Limb (tissue), 2 donors: Measurements from ENCODE around the gene DNAH11.
A peak's percentile ranks its signal among the peaks of the same experiment; 100 is the strongest.
"Not testable (repeated sequence)": the region's sequence is repeated elsewhere in the genome, so short reads cannot be mapped to it uniquely, and the experiment has no call there.

Experiments used
- DNase-seq, 2 donors: peaks; one replicate each; pipeline ENCODE4 v3.0.0-alpha.2; 2016; ENCODE audit errors: extremely low spot score in 2 of 2

The DNAH11 gene

DNA sequence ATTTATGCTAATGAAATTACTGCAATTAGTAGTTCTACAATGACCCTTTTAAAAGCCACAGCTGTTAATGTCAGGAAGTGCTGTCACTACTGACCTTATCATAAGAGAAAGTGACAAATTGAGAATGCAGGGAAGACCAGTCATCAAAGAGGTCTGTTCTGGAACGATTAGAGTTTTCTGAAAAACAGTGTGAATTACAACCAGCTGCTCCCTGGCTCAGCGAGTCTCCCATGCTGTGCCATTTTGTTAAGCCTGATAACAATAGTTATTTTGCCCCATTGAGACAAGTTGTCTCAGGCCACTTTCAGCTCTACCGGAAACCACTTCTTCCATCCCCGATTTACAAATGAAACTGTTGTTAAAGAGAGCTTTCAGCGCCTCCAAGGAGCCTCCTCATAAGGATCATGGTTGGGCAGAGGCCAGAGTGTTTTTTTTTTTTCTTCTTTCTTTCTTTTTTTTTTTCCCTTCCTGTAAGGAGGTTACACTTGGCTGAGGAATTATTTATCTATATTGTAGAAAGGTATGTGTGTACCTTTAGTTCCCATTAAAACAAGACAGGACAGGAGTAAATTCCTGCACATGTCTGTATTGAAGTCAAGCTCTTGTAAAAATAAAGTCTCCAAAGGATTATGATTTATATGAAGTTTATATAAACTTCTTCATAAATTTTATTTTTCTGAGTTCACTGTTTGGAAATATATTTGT, 229.2 kb downstream of the DNAH11 start:
- DNase-seq, result peak; percentile 8 to 31

DNA sequence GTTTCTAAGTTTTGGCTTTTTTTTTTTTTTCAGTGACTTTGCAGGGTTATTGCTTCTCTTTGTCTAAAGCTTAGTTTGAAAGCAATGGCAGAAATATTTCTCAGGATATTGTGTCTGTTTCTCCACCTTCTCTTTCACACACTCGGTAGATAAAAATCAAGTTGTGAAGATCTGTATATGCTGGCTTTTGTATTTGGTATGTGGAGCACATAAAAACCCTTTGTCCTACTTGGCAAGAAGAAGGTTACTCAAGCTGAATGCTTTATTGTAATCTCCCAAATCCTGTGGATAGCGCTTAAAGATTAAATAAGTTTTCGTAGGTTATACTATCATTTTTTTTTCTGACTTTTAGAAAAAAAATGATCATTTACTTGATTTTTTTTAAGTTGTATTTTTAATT, 230.5 kb downstream of the DNAH11 start:
- no peak for DNase-seq

DNA sequence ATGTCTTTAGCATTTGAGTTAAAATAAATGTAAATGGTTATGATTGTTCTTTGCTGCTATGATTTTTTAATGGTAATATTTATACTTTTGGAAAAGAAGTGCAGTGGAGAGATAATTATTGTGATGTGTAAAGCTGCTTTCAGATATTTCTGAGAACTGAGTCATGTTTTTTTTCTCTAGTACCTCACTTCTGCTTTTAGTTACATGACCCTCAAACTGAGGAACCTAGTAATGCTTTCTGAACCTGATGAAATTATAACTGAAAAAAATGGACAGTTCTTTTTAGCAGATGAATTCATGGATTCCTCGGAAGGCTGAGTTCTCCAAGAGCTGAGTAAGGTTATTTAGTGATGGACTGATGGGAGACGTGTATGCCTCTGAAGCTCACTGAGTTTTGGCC, 235.1 kb downstream of the DNAH11 start:
- no peak for DNase-seq

DNA sequence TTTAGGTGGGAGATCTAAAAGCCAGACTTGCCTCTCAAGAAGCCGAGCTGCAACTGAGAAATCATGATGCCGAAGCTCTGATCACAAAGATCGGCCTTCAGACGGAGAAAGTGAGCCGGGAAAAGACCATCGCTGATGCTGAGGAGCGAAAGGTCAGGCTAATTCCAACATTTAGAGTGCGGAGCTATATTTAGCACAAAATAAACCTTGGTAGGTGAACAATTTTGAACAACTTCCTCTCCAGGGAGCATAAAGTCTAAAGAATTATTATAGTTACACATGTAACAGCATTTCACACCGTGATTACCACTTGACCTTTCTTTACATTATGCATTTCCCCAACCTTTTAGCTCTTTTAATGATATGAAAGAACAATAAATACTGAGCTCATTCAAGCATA, 236.1 kb downstream of the DNAH11 start:
- no peak for DNase-seq

DNA sequence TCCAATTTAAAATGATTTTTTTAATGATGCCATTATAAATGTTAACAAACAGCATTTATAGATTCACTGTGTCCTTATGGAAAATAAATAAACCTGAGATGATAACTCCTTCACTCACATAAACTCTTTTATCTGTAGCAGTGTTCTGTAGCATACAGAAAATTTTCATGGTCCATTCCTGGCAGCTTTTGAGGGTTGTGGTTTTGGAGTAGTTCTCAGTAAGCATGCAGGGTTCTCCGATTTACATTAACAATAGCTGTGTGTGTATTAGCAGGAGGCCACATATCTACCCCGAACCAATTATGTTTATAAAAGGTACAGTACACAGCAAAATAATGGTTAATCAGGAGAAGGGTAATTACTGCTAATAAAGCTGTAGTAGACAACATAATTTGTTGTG, 240.2 kb downstream of the DNAH11 start:
- no peak for DNase-seq

DNA sequence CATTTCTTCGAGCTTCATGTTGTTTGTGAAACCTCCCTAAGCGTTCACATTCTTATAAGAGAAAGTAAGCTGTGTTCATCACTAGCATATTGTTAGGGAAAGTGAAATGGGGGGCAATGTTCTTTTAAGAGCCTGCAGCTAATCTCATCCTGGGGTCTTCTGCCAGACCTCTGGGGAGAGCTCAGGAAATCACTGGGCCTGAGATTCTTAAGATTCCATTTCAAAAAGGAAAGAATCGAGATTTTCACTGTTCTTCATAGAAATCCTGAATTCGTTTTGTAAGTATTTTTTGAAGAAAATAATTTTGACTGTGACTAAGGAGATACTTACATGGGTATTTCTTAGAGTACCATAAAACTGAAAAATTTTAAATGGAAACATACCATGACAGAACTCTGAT, 242.2 kb downstream of the DNAH11 start:
- no peak for DNase-seq

DNA sequence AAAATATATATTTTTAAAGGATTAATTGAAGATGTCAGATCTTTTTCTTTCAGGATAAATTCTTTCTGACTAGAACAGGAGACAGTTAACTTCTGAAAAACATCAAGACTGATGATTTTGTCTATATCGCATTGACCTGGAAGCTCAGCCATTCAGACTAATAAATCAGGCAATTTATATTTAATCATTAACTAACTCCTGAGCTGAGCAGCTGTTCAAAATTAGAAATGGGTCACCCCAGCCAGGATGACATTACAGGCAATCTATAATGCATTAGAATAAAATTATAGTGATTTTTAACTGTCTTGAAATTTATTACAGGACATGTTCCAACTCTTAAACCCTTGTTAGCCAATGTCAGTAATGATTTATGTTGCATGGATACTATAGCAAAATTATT, 263.0 kb downstream of the DNAH11 start:
- no peak for DNase-seq

DNA sequence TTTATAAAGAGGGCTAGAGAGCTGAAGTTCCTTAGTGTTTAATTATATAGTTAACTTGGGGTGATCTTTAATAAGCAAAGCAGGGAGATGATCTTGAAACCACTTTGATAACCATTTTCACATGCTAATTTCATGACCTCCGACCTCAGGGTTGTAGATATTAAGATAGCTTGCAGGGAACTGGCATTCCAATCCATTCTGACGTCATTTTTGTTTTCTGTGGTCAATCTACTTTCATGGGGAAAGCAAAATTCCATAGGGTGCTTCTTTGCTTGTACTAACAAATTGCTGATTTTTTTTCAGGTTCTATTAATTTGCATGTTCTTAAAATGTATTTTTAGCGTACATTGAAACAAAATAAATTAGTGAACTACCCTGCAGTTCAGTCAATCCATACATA, 263.5 kb downstream of the DNAH11 start:
- DNase-seq, result no peak

DNA sequence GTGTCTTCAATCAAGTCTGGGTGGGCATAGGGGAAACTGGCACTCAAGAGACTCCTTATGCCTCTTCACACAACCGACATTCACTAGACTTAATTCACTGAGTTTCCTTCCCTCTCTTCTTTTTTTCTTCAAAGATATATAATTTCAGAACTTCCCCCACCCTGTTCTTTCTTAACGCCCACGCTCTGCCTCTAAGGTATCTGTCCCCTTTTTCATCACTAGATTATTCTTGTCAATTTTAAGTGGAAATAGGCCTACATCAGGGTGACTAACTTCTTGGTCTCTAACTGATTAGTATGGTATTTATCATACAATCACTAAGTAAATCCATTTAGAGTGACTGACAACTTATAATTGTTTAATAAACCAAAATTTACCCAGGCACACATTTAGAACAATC, 276.2 kb downstream of the DNAH11 start:
- DNase-seq, result no peak

DNA sequence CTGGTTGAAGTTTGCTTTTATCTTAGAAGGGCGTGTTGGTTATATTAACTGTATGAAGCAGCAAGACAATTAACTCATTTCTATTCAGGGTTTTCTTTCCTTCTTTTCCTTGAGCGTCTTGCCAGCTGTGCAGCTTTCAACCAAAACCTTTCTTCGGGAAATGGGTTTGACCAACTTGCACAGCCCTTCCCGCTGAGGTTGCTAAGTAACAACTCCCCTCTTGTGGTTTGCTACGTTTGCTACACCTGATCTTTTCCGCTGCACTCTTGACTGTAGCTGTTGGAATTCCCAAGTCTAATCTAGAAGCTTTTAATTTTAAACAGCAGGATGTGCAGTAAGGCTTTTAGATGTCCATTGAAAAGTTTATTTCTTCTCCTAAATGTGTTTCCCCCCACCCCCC, 286.0 kb downstream of the DNAH11 start:
- no peak for DNase-seq

DNA sequence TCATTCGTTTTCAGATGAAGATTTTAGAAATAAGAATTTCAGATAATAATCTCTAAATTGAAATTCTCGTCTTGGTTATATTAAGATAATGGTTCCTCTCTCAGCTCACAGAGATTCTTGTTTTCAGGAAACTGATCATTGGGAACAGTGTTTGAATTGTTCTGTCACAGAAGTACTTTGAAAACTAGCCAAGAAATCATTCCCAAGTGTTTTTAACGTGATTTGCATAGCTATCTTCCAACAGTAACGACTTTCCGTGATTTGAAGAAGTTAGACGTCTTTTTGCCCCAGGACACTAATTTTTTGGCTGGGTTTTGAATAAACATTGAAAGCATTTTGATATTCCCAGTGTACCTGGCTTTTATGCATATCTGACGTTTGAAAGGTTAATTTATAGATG, 286.9 kb downstream of the DNAH11 start:
- DNase-seq, result no peak

DNA sequence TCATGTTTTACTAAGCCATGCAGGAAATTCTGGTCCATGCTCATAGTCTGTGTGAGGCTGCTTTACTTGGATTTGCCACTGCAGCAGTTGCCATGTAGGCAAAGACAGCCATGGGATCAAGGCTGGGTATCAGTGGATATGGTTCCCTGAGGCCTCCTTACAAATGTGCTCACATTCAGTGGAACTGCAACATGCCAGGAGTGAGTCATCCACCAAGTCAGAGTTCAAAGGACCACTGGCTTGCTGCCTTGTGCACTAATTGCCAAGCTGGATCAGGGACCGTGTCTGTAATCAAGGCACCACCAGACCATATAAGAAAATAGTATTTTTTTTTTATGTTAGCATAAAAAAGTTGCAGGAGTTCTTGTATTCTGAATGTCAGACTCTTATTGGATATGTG, 301.9 kb downstream of the DNAH11 start:
- no peak for DNase-seq

DNA sequence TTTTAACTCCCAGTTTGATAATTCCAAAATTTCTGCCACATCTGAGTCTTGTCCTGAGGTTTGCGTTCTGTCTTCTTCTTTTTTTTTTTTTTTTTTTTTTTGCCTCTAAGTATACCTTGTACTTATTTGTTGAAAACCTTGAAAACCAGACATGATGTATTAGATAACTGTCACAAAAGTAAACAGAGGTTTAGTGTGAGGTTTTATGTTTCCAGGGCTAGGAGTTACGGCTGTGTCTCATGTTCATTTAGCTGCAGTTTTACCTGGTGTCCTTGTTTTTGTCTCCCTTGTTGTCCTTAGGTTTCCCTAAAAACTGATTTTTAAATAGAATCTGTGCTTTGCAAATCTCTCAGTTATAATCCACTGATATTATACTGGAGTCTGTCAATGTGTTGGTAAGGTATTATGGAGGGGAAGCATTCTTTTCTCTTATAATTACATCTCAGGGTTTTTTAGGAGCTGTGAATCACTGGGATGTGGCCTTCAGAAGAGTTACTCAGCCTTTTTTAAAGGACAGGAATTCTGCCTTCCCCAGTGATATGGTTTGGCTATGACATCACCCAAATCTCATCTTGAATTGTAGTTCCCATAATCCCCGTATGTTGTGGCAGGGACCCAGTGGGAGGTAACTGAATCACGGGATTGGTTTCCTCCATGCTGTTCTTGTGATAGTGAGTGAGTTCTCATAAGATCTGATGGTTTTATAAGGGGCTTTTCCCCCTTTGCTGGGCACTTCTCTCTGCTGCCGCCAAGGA, 307.9 kb downstream of the DNAH11 start:
- DNase-seq, result no peak

DNA sequence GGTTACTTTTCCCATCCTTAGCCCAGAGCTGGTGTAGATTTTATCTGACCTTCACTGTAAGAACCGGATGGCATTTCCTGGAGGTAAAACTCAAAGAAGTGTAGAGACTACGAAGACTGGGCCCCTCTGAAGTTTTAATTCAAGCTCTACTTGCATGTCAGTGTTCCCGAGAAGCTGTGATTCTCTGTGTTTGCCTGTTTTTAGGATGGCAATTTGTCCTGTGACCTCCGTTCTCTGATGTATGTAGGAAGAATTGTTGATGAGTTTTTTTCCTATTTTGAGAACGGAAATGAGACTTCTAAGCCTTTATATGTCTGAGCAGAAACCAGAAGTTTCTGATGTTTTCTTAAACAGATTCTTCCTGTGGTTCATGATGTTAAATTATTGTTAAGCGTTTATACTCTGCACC, 308.7 kb downstream of the DNAH11 start:
- DNase-seq, result no peak

DNA sequence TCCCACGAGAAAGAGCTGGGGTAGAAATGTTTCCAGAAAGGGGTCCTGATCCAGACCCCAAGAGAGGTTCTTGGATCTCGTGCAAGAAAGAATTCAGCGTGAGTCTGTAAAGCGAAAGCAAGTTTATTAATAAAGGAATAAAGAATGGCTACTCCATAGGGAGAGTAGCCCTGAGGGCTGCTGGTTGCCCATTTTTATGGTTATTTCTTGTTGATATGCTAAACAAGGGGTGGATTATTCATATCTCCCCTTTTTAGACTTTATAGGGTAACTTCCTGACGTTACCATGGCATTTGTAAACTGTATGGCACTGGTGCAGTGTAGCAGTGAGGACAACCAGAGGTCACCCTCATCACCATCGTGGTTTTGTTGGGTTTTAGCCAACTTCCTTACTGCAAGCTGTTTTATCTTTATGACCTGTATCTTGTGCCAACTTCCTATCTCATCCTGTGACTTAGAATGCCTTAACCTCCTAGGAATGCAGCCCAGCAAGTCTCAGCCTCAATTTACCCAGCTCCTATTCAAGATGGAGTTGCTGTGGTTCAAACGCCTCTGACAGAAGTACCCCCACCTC, 322.9 kb downstream of the DNAH11 start:
- not testable (repeated sequence) for DNase-seq

DNA sequence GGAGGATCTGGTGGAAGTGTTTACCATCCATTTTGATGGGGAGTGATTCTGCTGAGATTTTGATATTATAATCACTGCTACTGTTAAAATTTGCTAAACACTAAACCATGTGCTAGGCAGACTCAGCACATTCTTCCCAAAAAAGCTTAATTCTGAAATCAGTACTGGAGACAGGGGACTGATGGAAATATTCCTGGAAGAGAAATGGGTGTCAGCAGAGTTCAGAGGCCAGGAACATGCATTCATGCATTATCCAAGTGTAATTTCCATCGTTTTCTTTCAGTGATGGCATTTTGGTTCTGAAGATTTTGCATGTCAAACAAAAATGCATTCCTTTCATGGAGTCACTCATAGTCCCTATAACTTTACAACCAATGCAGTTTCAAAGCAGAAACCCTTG, 323.9 kb downstream of the DNAH11 start:
- DNase-seq, result no peak

DNA sequence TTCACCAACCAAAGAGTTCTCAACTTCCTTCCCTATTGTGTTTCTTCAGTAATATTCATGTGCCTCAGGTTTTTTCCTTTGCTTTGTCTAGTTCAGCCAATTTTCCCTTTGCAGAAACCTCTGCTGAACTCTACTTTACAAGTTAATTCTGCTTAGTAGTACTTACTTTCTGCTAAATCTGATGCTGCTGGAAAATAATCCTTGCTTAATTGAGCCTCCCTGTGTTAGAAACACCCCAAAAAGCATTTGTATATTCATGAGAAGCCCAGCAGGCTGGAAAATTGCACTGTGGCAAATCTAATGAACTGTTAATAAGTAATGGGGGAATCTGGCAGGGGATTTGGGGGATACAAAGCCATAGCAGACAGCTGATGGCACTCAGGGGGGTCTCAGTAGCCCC, 324.4 kb downstream of the DNAH11 start:
- DNase-seq, result no peak

DNA sequence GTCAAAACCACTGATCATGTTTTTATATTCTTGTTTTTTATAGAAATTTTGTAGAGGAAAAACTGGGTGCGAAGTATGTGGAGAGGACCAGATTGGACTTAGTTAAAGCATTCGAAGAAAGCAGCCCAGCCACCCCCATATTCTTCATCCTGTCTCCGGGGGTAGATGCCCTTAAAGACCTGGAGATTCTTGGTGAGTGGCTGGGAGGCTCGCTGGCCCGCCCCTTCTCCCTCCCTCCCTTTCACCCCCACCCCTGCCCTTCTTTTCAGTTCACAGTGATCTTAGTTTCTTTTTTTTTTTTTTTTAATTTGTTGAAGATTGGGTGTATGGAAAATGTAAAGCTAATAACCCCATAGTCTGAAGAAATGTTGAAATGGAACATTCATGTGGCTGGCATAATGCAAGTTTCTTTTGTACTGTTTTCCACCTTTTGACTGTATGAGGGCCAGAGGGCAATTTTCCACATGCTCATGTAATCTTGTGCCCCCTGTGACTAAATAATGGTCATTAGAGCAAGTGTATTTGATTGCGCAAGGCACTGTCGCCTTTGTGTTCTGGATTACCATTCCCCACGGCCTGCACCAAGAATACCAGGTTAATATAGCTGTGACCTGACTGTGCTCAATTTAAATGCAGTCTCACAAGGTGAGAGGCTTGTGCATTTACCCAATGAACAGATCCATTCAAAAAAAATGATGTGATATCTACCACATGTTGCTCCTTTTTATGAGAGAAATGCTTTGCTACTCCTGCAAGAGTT, 325.2 kb downstream of the DNAH11 start:
- DNase-seq, result no peak

DNA sequence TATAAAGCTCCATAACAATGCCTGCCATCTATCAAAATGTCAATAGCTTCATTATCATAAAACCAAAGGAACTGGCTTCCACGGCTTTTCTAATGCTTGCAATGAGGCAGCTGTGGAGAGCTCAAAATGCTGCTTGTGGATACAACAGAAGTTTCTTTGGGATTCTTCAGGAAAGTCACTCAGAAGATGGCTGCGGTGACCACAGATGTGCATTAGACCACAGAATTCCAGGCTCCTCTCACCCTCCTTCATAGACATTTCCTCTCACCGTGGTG, 325.7 kb downstream of the DNAH11 start:
- DNase-seq, result no peak

DNA sequence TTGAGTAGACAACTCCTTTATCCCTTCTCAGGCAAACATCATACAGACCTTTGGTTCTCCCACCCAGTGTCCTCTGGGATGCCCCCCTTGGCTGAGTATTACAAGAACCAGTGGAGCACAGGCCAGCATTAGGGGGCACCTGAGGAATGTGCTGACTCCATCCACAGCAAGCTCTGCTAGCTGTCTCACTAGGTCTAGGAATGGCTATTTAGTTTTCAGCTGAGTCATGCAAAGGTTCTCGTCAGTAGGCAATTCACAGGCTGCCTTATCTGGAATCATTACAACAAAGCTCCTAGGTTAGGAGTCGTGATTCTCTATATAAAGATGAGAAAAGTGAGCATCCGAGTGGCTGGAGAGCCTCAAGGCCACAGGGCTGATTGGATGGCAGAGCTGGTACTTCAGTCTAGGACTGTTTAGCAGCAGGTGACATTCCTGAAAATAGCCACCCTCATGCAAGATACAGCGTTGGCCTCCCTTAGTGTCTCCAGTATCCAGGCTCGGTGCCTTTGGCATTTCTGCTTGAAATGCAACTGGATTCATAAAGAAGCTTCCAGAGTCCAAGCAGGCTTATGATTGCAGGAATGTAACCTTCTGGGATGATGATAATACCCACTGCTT, 327.1 kb downstream of the DNAH11 start:
- no peak for DNase-seq

DNA sequence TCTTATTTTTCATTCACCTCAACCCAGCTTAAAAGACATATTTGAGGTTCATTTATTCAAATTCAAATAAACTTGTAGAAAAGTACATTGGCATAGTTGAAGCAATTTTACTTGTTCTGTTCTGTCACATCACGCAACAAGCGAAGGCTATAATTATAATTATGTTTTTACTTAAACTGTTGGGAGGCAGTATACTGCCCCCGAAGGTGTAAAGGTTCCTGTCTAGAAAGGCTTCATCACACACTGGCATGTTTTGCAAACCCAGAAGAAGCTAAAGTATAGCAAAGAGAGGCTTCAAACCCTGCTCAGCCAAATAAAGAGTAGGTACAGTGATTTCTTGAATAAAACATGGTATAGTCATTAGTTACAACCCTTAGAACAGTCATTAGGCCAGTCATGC, 340.2 kb downstream of the DNAH11 start:
- no peak for DNase-seq

DNA sequence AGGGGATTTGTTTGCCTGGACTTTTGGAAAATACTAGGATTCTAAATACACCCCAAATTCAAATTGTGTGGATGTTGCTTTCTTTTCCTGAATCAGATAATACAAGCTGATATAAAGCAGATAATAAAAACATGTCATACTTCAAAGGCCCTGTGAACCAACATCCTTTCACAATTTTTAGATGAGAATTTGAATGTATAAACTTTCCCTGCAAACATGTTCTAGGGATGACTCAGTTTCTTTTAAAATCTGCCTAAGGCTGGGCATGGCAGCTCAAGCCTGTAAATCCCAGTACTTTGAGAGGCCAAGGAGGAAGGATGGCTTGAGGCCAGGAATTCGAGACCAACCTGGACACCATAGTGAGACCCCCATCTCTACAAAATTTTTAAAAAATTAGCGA, 340.7 kb downstream of the DNAH11 start:
- not testable (repeated sequence) for DNase-seq
